Pancreas (tissue), 10 donors: ENCODE measurements around the gene SLC5A4. TPM values are rescaled to one million over a fixed set of nuclear protein-coding genes. Genes with fewer than 3 reads are reported as not detected.
A peak's percentile ranks its signal among the peaks of the same experiment; 100 is the strongest.

Experiments
- ATAC-seq, 4 donors: fragments of 200-7000 bp; cut with Tn5 transposase; one replicate each; pipeline versions ENCODE4 v1.8.0 to v1.9.1; 2020; ENCODE audit warnings: mild to moderate bottlenecking in 4 of 4, moderate library complexity in 4 of 4
- DNase-seq, 6 donors: peaks; one replicate each; pipeline ENCODE4 v3.0.0-alpha.2; 2020
- FAIRE-seq: peaks from 2 replicates; lab custom pipeline; 2012; peaks lifted over from hg19 to GRCh38; lab: Jason Lieb, UNC
- H3K27ac ChIP-seq, 4 donors: fragments of 200-600 bp; sonication (generic); 1 replicate in 3 of 4; 2 replicates in 1 of 4; pipeline versions ENCODE4 v1.5.0 to v1.8.0; 2020
- H3K27me3 ChIP-seq, 4 donors: fragments of 200-600 bp; one replicate each; pipeline ENCODE4 v1.8.0; 2021
- H3K36me3 ChIP-seq, 3 donors: fragments of 200-600 bp; sonication (generic) in 1 of 3; one replicate each; pipeline versions ENCODE4 v1.5.0 to v1.8.0; 2020 to 2021
- H3K4me1 ChIP-seq, 3 donors: fragments of 200-600 bp; one replicate each; pipeline ENCODE4 v1.8.0; 2021
- H3K4me3 ChIP-seq, 4 donors: fragments of 200-600 bp; sonication (generic) in 2 of 4; one replicate each; pipeline versions ENCODE4 v1.5.0 to v1.8.0; 2020 to 2021
- H3K9me3 ChIP-seq, 4 donors: fragments of 200-600 bp; one replicate each; pipeline ENCODE4 v1.8.0; 2021
- CTCF ChIP-seq, 4 donors: fragments of 200-600 bp; sonication (generic) in 3 of 4; IDR thresholded peaks; one replicate each; pipeline versions ENCODE4 v1.5.0 to v1.8.0; 2021; ENCODE audit warnings: antibody characterized with exemption in 4 of 4
- WGBS, 2 donors: extraction: QIAGEN DNeasy Blood & Tissue Kit; methylation state at CpG; one replicate each; pipeline ENCODE4 v1.1.7; 2013; 5-methylcytosine and 5-hydroxymethylcytosine counted together
- intact Hi-C, 3 donors: fragments of 100-400 bp; cut with DNase I; formaldehyde crosslinking; loops; one replicate each; pipeline versions ENCODE4 v1.11.1 to v1.14.2; 2022
- polyA plus RNA-seq, 2 donors: library from polyadenylated mRNA; stranded (reverse); fragments of 200-250 nt; gene quantifications; one replicate each; pipeline ENCODE4 v1.2.3, GENCODE V29; 2013
- total RNA-seq, 6 donors: library from RNA; stranded (reverse); fragmentation: NEBNext Ultra II Directional in 4 of 6; extraction: Animal tissue kit (Norgen Biotek cat#: 25700) in 4 of 6; gene quantifications; one replicate each; pipeline versions ENCODE4 v1.2.1 to v1.2.4, GENCODE V29; 2021 to 2023
- donor health status: healthy with polysubstance abuse.
- donor health status: DM: no; HTN: no; CAD: no; lungs with moderate emphysema.
- donor health status: DM: no; HTN: no; CAD: no.
- donor health status: control.
- donor health status: control.
- donor health status: Bipolar disorder and iron deficiency.
- donor health status: DM: yes; HTN: yes; CAD: no.
- donor health status: DM: no; HTN: no; CAD: no.
- donor health status: DM: no; HTN: no; CAD: no.
- donor health status: DM: yes; HTN: yes; CAD: no.

SLC5A4 gene
- total and polyA plus RNA-seq, 8 donors = 0.12 to 0.69 (median 0.22) TPM

- WGBS, 2 donors = 89 to 90% methylated on average over 3 of the region's 3 CpGs
- TF ChIP-seq CTCF (IDR thresholded peaks at IDR 0.05) = no peak
- Histone ChIP-seq H3K36me3 (no peaks in the 10 kb centered on the region), H3K27ac (no peak overlapping the region), H3K4me1 (no peaks in the 10 kb centered on the region), H3K27me3 (no peaks in the 10 kb centered on the region), H3K9me3 (no peaks in the 10 kb centered on the region), H3K4me3 (no peak overlapping the region)
- no peak for DNase-seq
- peak in 2 of 4 donors; percentile 29 to 56 for ATAC-seq
- FAIRE-seq = no peak
- intact Hi-C loops = no loop called here
These were observed 36.1 kb downstream of the SLC5A4 start for GRCh38 chr22:32219026-32219425.

- Histone ChIP-seq H3K4me3 (no peak overlapping the region), H3K27ac (no peak overlapping the region), H3K27me3 (no peaks in the 10 kb centered on the region), H3K9me3 (no peaks in the 10 kb centered on the region), H3K36me3 (no peaks in the 10 kb centered on the region), H3K4me1 (no peaks in the 10 kb centered on the region)
- intact Hi-C loops = no loop called here
- DNase-seq = no peak
- TF ChIP-seq CTCF (IDR thresholded peaks at IDR 0.05) = no peak
- 64 to 76% methylated on average over 6 of the region's 6 CpGs for WGBS, 2 donors
- FAIRE-seq = no peak
- peak in 2 of 4 donors; percentile 57 to 69 for ATAC-seq
These were observed 36.7 kb downstream of the SLC5A4 start for GRCh38 chr22:32218470-32218869.

GRCh38 chr22:32217465-32217864 lies 37.7 kb downstream of the SLC5A4 start:
- no peak for TF ChIP-seq CTCF (IDR thresholded peaks at IDR 0.05)
- Histone ChIP-seq H3K9me3 (no peaks in the 10 kb centered on the region), H3K4me1 (no peaks in the 10 kb centered on the region), H3K4me3 (no peak overlapping the region), H3K36me3 (no peaks in the 10 kb centered on the region), H3K27me3 (no peaks in the 10 kb centered on the region), H3K27ac (no peak overlapping the region)
- 59 to 76% methylated on average over 2 of the region's 2 CpGs for WGBS, 2 donors
- intact Hi-C loops = no loop called here
- DNase-seq (no peak), ATAC-seq (no peak), FAIRE-seq (no peak)

GRCh38 chr22:32216911-32217310 lies 38.2 kb downstream of the SLC5A4 start:
- Histone ChIP-seq H3K4me3 (no peak overlapping the region), H3K27me3 (no peaks in the 10 kb centered on the region), H3K9me3 (no peaks in the 10 kb centered on the region), H3K27ac (no peak overlapping the region), H3K4me1 (no peaks in the 10 kb centered on the region), H3K36me3 (no peaks in the 10 kb centered on the region)
- WGBS, 2 donors = 74 to 89% methylated on average over 10 of the region's 10 CpGs
- no peak for FAIRE-seq
- no peak for TF ChIP-seq CTCF (IDR thresholded peaks at IDR 0.05)
- DNase-seq = no peak
- ATAC-seq = no peak
- intact Hi-C loops = no loop called here

- intact Hi-C loops = no loop called here
- Histone ChIP-seq H3K9me3 (no peaks in the 10 kb centered on the region), H3K27me3 (no peaks in the 10 kb centered on the region), H3K27ac (no peak overlapping the region), H3K36me3 (no peaks in the 10 kb centered on the region), H3K4me1 (no peaks in the 10 kb centered on the region), H3K4me3 (no peak overlapping the region)
- DNase-seq = no peak
- no peak for ATAC-seq
- TF ChIP-seq CTCF (IDR thresholded peaks at IDR 0.05) = no peak
- 50 to 60% methylated on average over 7 of the region's 7 CpGs for WGBS, 2 donors
- FAIRE-seq = no peak
These were observed 44.1 kb downstream of the SLC5A4 start for GRCh38 chr22:32211011-32211410.
